GM12878 (cell line): Measurements from ENCODE around the gene PGAP6.

Experiments used
- BCL11A ChIP-seq: IDR thresholded peaks from 2 replicates; pipeline ENCODE4 v1.6.1; 2011; ENCODE audit warnings: low read depth, low read length
- BHLHE40 ChIP-seq, 2 experiments: fragments of 450-650 bp in 1 of 2; IDR thresholded peaks; 2 replicates each; pipeline ENCODE4 v1.6.1; 2011 to 2017; ENCODE audit warnings: low read depth in 2 of 2, borderline replicate concordance in 1 of 2, improper control_type of control experiment in 1 of 2, low read length in 1 of 2, mild to moderate bottlenecking in 1 of 2
- CTCF ChIP-seq, 3 experiments: IDR thresholded peaks in 2 of 3; conservative IDR thresholded peaks in 1 of 3; 2 replicates each; pipeline ENCODE4 v1.5.1; 2011; ENCODE audit warnings: low read depth in 3 of 3, low read length in 3 of 3, mild to moderate bottlenecking in 3 of 3, control low read depth in 2 of 3, moderate library complexity in 2 of 3, inconsistent platforms in 1 of 3, mixed read lengths in 1 of 3; ENCODE audit not compliant: control insufficient read depth in 2 of 3, insufficient read depth in 1 of 3; ENCODE audit errors: extremely low read depth in 1 of 3
- E2F8 ChIP-seq: fragments of 450-650 bp; IDR thresholded peaks from 2 replicates; pipeline ENCODE4 v1.6.1; 2018; ENCODE audit warnings: mild to moderate bottlenecking, low read depth, moderate library complexity; ENCODE audit not compliant: partially characterized antibody
- HDAC2 ChIP-seq: fragments of 200-600 bp; sonication (generic); IDR thresholded peaks from 2 replicates; pipeline ENCODE4 v1.6.1; 2017
- LARP7 ChIP-seq: fragments of 450-650 bp; IDR thresholded peaks from 2 replicates; pipeline ENCODE4 v1.6.1; 2017; ENCODE audit warnings: mild to moderate bottlenecking
- MYC ChIP-seq: IDR thresholded peaks from 2 replicates; pipeline ENCODE4 v1.6.1; 2011; ENCODE audit warnings: mild to moderate bottlenecking, low read length, moderate library complexity, inconsistent platforms; ENCODE audit not compliant: insufficient read depth, insufficient replicate concordance, insufficient read length, severe bottlenecking
- NFIC ChIP-seq: IDR thresholded peaks from 2 replicates; pipeline ENCODE4 v1.6.1; 2012; ENCODE audit warnings: low read depth, mild to moderate bottlenecking, inconsistent platforms, low read length, moderate library complexity
- PBX3 ChIP-seq: IDR thresholded peaks from 2 replicates; pipeline ENCODE4 v1.6.1; 2011; ENCODE audit warnings: mild to moderate bottlenecking, low read depth, low read length, moderate library complexity; ENCODE audit not compliant: insufficient replicate concordance
- POLR2AphosphoS2 ChIP-seq: IDR thresholded peaks from 2 replicates; pipeline ENCODE4 v1.6.1; 2011; ENCODE audit warnings: low read depth, mild to moderate bottlenecking, low read length, improper control_type of control experiment, moderate library complexity
- RAD21 ChIP-seq: IDR thresholded peaks from 2 replicates; pipeline ENCODE4 v1.6.1; 2011; ENCODE audit warnings: mild to moderate bottlenecking, low read depth, low read length, moderate library complexity; ENCODE audit not compliant: insufficient read depth
- YY1 ChIP-seq: IDR thresholded peaks from 2 replicates; pipeline ENCODE4 v1.6.1; 2011; ENCODE audit warnings: low read depth, mild to moderate bottlenecking, low read length
- ZNF24 ChIP-seq: fragments of 450-650 bp; IDR thresholded peaks from 2 replicates; pipeline ENCODE4 v1.6.1; 2017; ENCODE audit warnings: antibody characterized with exemption, mild to moderate bottlenecking

GRCh38 chr16:321532-321931 lies 60.2 kb downstream of the PGAP6 start:
- TF ChIP-seq POLR2AphosphoS2 (no peak), CTCF (IDR thresholded peaks at IDR 0.05 in 2 of 3, conservative IDR thresholded peaks at IDR 0.05 in 1 of 3; ENCODE audit: control insufficient read depth in 2 of 3, extremely low read depth in 1 of 3, insufficient read depth in 1 of 3, low read depth in 3 of 3, low read length in 3 of 3) (no peak), YY1 (no peak), RAD21 (no peak), HDAC2 (no peak), E2F8 (no peak), LARP7 (no peak), MYC (no peak), BHLHE40 (IDR thresholded peaks at IDR 0.05; ENCODE audit: borderline replicate concordance in 1 of 2, low read depth in 2 of 2, low read length in 1 of 2) (no peak), BCL11A (no peak), ZNF24 (no peak), PBX3 (no peak), NFIC (no peak)
